MM.1S (cell line): Measurements from ENCODE around the gene EHBP1L1.

ENCODE experiments used
- CTCF ChIP-seq: fragments of 300-600 bp; sonication (generic); IDR thresholded peaks from 2 replicates; pipeline ENCODE4 v1.5.1; 2016; ENCODE audit warnings: antibody characterized with exemption, low read length, mixed read lengths
- EZH2 ChIP-seq: fragments of 300-600 bp; sonication (generic); optimal IDR thresholded peaks from 2 replicates; pipeline ENCODE3; 2017; ENCODE audit warnings: low read depth, mild to moderate bottlenecking, antibody characterized with exemption, low read length, mixed read lengths

DNA sequence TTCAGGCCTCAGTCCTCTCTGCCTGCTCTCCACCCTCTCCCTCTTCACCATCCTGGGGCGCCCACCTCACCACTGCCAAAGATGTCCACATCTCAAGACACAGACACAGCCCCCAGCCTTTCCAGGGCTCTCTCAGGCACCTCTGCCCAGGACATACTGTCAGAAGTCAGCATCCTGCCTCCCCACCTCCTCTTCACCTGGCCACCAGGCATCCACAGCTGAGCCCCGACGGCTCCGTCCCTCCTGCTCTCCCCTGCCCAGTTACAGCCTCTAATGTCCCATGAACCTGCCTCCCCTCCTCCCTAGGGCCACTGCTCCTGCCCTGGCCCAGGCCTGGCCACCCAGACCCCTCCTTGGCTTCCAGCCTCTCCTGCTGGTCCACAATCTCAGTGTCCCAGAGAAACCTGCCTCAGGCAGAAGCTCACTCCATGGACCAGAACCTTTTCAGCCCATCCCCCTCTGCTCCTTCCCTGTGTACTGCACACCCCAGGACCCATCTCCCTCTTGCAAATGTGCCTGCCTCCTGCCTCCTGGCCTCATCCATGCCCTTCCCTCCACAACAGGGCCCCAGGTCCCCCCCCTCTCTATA lies 20.9 kb upstream of the EHBP1L1 start:
- no peak for TF ChIP-seq CTCF
- no peak for TF ChIP-seq EZH2
